OCI-LY1 (cell line): ENCODE results near the gene ELMOD1.

Experiments
- EZH2 ChIP-seq: fragments of 200-600 bp; sonication (generic), shearing (Covaris generic); IDR thresholded peaks from 2 replicates; pipeline ENCODE4 v1.8.0; 2017; ENCODE audit warnings: borderline replicate concordance, mixed run types, mild to moderate bottlenecking, antibody characterized with exemption, low read length, moderate library complexity, mixed read lengths
- TF ChIP-seq, protein P1 (sequence below): fragments of 200-600 bp; sonication (generic), shearing (Covaris generic); IDR thresholded peaks from 2 replicates; pipeline ENCODE4 v1.5.1; 2017; ENCODE audit warnings: mild to moderate bottlenecking, antibody characterized with exemption, low read length, moderate library complexity, mixed read lengths

GRCh38 chr11:107561688-107562087, 29.3 kb upstream of the ELMOD1 start:
- TF ChIP-seq EZH2: no peak
- TF ChIP-seq, protein P1, sequence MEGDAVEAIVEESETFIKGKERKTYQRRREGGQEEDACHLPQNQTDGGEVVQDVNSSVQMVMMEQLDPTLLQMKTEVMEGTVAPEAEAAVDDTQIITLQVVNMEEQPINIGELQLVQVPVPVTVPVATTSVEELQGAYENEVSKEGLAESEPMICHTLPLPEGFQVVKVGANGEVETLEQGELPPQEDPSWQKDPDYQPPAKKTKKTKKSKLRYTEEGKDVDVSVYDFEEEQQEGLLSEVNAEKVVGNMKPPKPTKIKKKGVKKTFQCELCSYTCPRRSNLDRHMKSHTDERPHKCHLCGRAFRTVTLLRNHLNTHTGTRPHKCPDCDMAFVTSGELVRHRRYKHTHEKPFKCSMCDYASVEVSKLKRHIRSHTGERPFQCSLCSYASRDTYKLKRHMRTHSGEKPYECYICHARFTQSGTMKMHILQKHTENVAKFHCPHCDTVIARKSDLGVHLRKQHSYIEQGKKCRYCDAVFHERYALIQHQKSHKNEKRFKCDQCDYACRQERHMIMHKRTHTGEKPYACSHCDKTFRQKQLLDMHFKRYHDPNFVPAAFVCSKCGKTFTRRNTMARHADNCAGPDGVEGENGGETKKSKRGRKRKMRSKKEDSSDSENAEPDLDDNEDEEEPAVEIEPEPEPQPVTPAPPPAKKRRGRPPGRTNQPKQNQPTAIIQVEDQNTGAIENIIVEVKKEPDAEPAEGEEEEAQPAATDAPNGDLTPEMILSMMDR: no peak
